HG03135 (cell line): Measurements from ENCODE around the gene NKD1.

Experiments used
- ATAC-seq: cut with Tn5 transposase; IDR thresholded peaks from one replicate; pipeline ENCODE4 v1.9.1; 2021; ENCODE audit warnings: mild to moderate bottlenecking, moderate library complexity; ENCODE audit not compliant: unreplicated experiment

Gene NKD1

GRCh38 chr16:50688867-50689266 is 140.7 kb downstream of the NKD1 start:
- no peak for ATAC-seq

DNA sequence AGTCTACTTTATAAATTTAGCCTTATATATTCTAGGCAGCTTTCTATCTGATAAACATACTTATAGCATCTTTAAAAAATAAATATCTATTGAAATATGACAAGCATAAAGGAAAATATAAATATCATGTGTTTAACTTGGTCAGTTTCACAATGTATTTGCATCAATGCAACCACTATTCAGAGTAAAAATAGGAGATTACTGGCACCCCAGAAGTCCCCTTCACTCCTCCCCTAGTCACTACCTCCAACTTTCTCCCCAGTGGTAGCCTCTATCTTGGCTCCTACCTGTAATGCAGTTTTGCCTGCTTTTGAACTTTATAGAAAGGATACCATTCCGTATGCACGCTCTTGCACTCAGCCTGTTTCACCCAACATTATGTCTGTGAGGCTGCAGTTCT is 142.0 kb downstream of the NKD1 start:
- ATAC-seq = no peak

- ATAC-seq = no peak
Measured at GRCh38 chr16:50692644-50692998, 144.4 kb downstream of the NKD1 start.

- no peak for ATAC-seq
Measured at GRCh38 chr16:50692999-50693781, 145.0 kb downstream of the NKD1 start, which contains the start of gene NOD2. TSS of gene NOD2 (plus strand) at chr16:50693606. CDS start at chr16:50699496, 5,890 bp downstream.

GRCh38 chr16:50694206-50694605 is 146.0 kb downstream of the NKD1 start:
- no peak for ATAC-seq

- ATAC-seq = no peak
Measured at GRCh38 chr16:50695017-50696000, 147.1 kb downstream of the NKD1 start.

GRCh38 chr16:50696126-50696525 is 147.9 kb downstream of the NKD1 start:
- peak; percentile 21 for ATAC-seq

GRCh38 chr16:50696575-50697420 is 148.6 kb downstream of the NKD1 start:
- peak; percentile 59 for ATAC-seq

- no peak for ATAC-seq
Measured at GRCh38 chr16:50697421-50697715, 149.2 kb downstream of the NKD1 start.

- ATAC-seq = peak; percentile 31
Measured at GRCh38 chr16:50697881-50698767, 149.9 kb downstream of the NKD1 start.
